Uterus (tissue), 2 donors: Measurements from ENCODE around the gene IRF2BPL.

Experiments used
- CTCF ChIP-seq, 4 experiments: fragments of 200-600 bp in 2 of 4; fragments of 450-650 bp in 2 of 4; sonication (generic) in 2 of 4; IDR thresholded peaks; one replicate each; pipeline ENCODE4 v1.5.1; 2016 to 2019; ENCODE audit warnings: antibody characterized with exemption in 4 of 4, mild to moderate bottlenecking in 2 of 4, moderate library complexity in 1 of 4
- POLR2A ChIP-seq, 2 donors: fragments of 450-650 bp; IDR thresholded peaks; one replicate each; pipeline ENCODE4 v1.6.1; 2016; ENCODE audit warnings: antibody characterized with exemption in 2 of 2, mild to moderate bottlenecking in 1 of 2, moderate library complexity in 1 of 2

DNA sequence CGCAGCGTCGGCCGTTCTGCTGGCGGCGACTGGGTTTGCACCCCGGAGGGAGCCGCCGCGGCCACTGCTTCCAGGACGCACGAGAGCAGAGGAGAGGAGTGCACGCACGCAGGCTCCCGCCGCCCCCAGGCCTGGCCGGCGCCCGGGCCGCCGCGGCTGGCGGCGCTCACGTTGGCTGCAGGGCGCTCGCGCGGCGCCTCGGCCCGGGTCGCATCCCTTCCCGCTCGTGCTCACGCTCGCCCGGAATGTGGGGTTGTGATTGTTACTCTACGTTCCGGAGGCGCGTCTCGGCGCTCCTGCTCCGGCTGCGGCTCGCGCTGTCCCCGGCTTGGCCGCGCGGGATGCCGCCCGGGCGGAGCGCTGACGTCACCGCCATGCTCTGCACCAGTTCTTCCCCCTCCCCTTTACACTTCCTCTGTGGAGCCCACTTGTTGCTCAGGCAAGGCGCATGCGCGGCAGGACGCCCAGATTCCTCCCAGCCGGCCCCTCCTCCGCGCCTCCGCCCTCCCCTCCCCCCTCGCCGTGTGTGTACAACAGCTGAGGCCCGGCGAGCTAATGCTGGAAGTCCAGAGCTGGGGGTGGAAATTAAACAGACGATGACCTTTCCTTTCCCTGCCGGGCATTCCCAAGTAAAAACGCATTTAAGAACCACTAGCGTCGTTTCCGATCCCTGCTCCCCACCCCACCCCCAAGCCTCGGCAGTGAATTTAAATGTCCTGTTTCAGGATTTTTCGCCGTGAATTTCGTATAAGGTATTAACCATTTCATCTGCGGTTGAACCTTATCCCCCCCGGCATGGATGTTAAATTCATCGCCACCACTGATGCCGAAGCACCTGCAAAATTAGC, at the start of gene IRF2BPL:
- no peak for TF ChIP-seq CTCF (IDR thresholded peaks at IDR 0.05)
- TF ChIP-seq POLR2A (IDR thresholded peaks at IDR 0.05): peak; percentile 90 to 99
